OCI-LY1 (cell line): Measurements from ENCODE around the gene CIAO3.

Experiments used
- H2AFZ ChIP-seq: fragments of 200-600 bp; sonication (generic), shearing (Covaris generic); 2 replicates; pipeline ENCODE4 v1.6.0; 2014; ENCODE audit warnings: antibody characterized with exemption, mild to moderate bottlenecking, low read length
- H3F3A ChIP-seq: fragments of 200-600 bp; sonication (generic), shearing (Covaris generic); 2 replicates; pipeline ENCODE4 v1.6.0; 2014; ENCODE audit warnings: mild to moderate bottlenecking, antibody characterized with exemption, low read length, moderate library complexity; ENCODE audit not compliant: insufficient read depth
- H3K27ac ChIP-seq: fragments of 200-600 bp; sonication (generic); 2 replicates; pipeline ENCODE4 v1.5.1; 2014; ENCODE audit warnings: low read length, mixed run types, mild to moderate bottlenecking, low read depth; ENCODE audit not compliant: poor library complexity, severe bottlenecking
- H3K27me3 ChIP-seq: fragments of 200-600 bp; sonication (generic); 2 replicates; pipeline ENCODE4 v1.6.0; 2014; ENCODE audit warnings: antibody characterized with exemption, mild to moderate bottlenecking, low read length, moderate library complexity; ENCODE audit not compliant: insufficient read depth
- H3K36me3 ChIP-seq: fragments of 200-600 bp; sonication (generic); 2 replicates; pipeline ENCODE4 v1.6.1; 2014; ENCODE audit warnings: mild to moderate bottlenecking, antibody characterized with exemption, low read length, moderate library complexity, mixed read lengths; ENCODE audit not compliant: insufficient read depth
- H3K4me1 ChIP-seq: fragments of 200-600 bp; sonication (generic); 2 replicates; pipeline ENCODE4 v1.5.1; 2014; ENCODE audit warnings: mild to moderate bottlenecking, low read length, moderate library complexity; ENCODE audit not compliant: insufficient read depth, severe bottlenecking
- H3K4me2 ChIP-seq: fragments of 200-600 bp; sonication (generic), shearing (Covaris generic); 2 replicates; pipeline ENCODE4 v1.6.1; 2014; ENCODE audit warnings: low read length
- H3K4me3 ChIP-seq: fragments of 200-600 bp; sonication (generic); 2 replicates; pipeline ENCODE4 v1.5.1; 2014; ENCODE audit warnings: low read length, low read depth, mild to moderate bottlenecking, mixed read lengths; ENCODE audit not compliant: poor library complexity, severe bottlenecking
- H3K79me2 ChIP-seq: fragments of 200-600 bp; shearing (Covaris generic); 2 replicates; pipeline ENCODE4 v1.6.1; 2016; ENCODE audit warnings: mixed run types, low read length, mixed read lengths; ENCODE audit not compliant: insufficient read depth
- H3K9ac ChIP-seq: fragments of 200-600 bp; sonication (generic), shearing (Covaris generic); 2 replicates; pipeline ENCODE4 v1.6.1; 2014; ENCODE audit warnings: mild to moderate bottlenecking, low read length, mixed read lengths
- H3K9me2 ChIP-seq: fragments of 200-600 bp; sonication (generic), shearing (Covaris generic); 2 replicates; pipeline ENCODE4 v1.6.1; 2014; ENCODE audit warnings: low read depth, mild to moderate bottlenecking, low read length, mixed read lengths
- H3K9me3 ChIP-seq: fragments of 200-600 bp; shearing (Covaris generic); 2 replicates; pipeline ENCODE4 v1.6.1; 2014; ENCODE audit warnings: low read length, mixed read lengths
- H4K20me1 ChIP-seq: fragments of 200-600 bp; sonication (generic), shearing (Covaris generic); 2 replicates; pipeline ENCODE4 v1.6.0; 2016; ENCODE audit warnings: mild to moderate bottlenecking, low read length; ENCODE audit not compliant: insufficient read depth
- CTCF ChIP-seq: fragments of 200-600 bp; sonication (generic), shearing (Covaris generic); IDR thresholded peaks from 2 replicates; pipeline ENCODE4 v1.5.1; 2017; ENCODE audit warnings: mild to moderate bottlenecking, antibody characterized with exemption, low read length, moderate library complexity, mixed read lengths
- EZH2 ChIP-seq: fragments of 200-600 bp; sonication (generic), shearing (Covaris generic); IDR thresholded peaks from 2 replicates; pipeline ENCODE4 v1.8.0; 2017; ENCODE audit warnings: borderline replicate concordance, mixed run types, mild to moderate bottlenecking, antibody characterized with exemption, low read length, moderate library complexity, mixed read lengths

CIAO3 gene

GRCh38 chr16:709566-710499 lies 31.0 kb downstream of the CIAO3 start:
- Histone ChIP-seq H3K4me2 (no peak overlapping the region), H4K20me1 (no peaks in the 10 kb centered on the region), H3K4me1 (peaks cover 5% of the 10 kb centered on the region), H3K27me3 (peaks cover 14% of the 10 kb centered on the region), H3K9me2 (no peaks in the 10 kb centered on the region), H2AFZ (no peak overlapping the region), H3K36me3 (no peaks in the 10 kb centered on the region), H3K9me3 (no peaks in the 10 kb centered on the region), H3K9ac (no peak overlapping the region), H3K27ac (no peak overlapping the region), H3K79me2 (no peaks in the 10 kb centered on the region), H3K4me3 (no peak overlapping the region), H3F3A (no peaks in the 10 kb centered on the region)
- TF ChIP-seq CTCF (no peak), EZH2 (no peak)

GRCh38 chr16:708959-709358 lies 31.8 kb downstream of the CIAO3 start:
- Histone ChIP-seq H3K4me2 (no peak overlapping the region), H3K36me3 (no peaks in the 10 kb centered on the region), H3K9me3 (no peaks in the 10 kb centered on the region), H3K27me3 (peaks cover 8% of the 10 kb centered on the region; the same call in 1 of the 2 replicates), H4K20me1 (no peaks in the 10 kb centered on the region), H3F3A (no peaks in the 10 kb centered on the region), H3K79me2 (no peaks in the 10 kb centered on the region), H2AFZ (no peak overlapping the region), H3K9ac (no peak overlapping the region), H3K4me3 (no peak overlapping the region), H3K9me2 (no peaks in the 10 kb centered on the region), H3K27ac (no peak overlapping the region), H3K4me1 (no peaks in the 10 kb centered on the region)
- TF ChIP-seq CTCF (no peak), EZH2 (no peak)

- Histone ChIP-seq H4K20me1 (no peaks in the 10 kb centered on the region), H3K4me3 (no peak overlapping the region), H2AFZ (no peak overlapping the region), H3K27me3 (peaks cover 8% of the 10 kb centered on the region; the same call in 1 of the 2 replicates), H3K36me3 (no peaks in the 10 kb centered on the region), H3K9ac (no peak overlapping the region), H3K9me3 (no peaks in the 10 kb centered on the region), H3K79me2 (no peaks in the 10 kb centered on the region), H3K4me1 (no peaks in the 10 kb centered on the region), H3K9me2 (no peaks in the 10 kb centered on the region), H3K27ac (no peak overlapping the region), H3K4me2 (no peak overlapping the region), H3F3A (no peaks in the 10 kb centered on the region)
- TF ChIP-seq EZH2 (no peak), CTCF (no peak)
These were observed 32.8 kb downstream of the CIAO3 start for GRCh38 chr16:708019-708418.
